AG09309 (cell line): ENCODE data around the gene LOC101059915.
"Not testable (repeated sequence)": the region's sequence is repeated elsewhere in the genome, so short reads cannot be mapped to it uniquely, and the experiment has no call there.

ENCODE experiments used
- DNase-seq: peaks from one replicate; pipeline ENCODE4 v3.0.0-alpha.2; 2010; ENCODE audit warnings: low read depth
- H3K4me3 ChIP-seq: 2 replicates; pipeline ENCODE4 v1.5.1; 2011; ENCODE audit warnings: mild to moderate bottlenecking, low read depth, low read length, moderate library complexity; ENCODE audit not compliant: control insufficient read depth
- TF ChIP-seq, protein P1 (sequence below): IDR thresholded peaks from 2 replicates; pipeline ENCODE4 v1.5.1; 2011; ENCODE audit warnings: mild to moderate bottlenecking, low read depth, low read length, inconsistent platforms; ENCODE audit not compliant: insufficient read depth, control insufficient read depth; ENCODE audit errors: missing control alignments

LOC101059915 gene

DNA sequence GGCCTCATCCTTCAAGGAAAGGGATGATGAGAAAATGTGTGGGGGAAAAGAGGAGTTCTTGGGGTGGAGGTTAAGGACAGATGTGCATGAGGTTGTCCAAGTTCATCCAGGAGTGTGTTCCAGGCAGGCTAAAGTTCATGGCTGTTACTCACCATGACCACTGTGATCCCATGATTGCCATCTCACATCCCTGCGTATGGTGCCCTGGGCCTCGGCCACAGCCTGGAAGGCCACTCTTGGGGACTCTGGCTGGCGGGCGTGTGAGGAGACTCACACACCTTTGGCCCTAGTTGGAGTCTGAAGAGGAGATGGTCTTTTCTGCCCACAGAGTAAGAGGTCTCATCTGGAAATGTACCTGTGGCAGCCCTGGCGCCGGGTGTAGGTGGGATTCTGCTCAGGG is 7.4 kb upstream of the LOC101059915 start:
- TF ChIP-seq, protein P1, sequence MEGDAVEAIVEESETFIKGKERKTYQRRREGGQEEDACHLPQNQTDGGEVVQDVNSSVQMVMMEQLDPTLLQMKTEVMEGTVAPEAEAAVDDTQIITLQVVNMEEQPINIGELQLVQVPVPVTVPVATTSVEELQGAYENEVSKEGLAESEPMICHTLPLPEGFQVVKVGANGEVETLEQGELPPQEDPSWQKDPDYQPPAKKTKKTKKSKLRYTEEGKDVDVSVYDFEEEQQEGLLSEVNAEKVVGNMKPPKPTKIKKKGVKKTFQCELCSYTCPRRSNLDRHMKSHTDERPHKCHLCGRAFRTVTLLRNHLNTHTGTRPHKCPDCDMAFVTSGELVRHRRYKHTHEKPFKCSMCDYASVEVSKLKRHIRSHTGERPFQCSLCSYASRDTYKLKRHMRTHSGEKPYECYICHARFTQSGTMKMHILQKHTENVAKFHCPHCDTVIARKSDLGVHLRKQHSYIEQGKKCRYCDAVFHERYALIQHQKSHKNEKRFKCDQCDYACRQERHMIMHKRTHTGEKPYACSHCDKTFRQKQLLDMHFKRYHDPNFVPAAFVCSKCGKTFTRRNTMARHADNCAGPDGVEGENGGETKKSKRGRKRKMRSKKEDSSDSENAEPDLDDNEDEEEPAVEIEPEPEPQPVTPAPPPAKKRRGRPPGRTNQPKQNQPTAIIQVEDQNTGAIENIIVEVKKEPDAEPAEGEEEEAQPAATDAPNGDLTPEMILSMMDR = no peak
- DNase-seq = no peak

DNA sequence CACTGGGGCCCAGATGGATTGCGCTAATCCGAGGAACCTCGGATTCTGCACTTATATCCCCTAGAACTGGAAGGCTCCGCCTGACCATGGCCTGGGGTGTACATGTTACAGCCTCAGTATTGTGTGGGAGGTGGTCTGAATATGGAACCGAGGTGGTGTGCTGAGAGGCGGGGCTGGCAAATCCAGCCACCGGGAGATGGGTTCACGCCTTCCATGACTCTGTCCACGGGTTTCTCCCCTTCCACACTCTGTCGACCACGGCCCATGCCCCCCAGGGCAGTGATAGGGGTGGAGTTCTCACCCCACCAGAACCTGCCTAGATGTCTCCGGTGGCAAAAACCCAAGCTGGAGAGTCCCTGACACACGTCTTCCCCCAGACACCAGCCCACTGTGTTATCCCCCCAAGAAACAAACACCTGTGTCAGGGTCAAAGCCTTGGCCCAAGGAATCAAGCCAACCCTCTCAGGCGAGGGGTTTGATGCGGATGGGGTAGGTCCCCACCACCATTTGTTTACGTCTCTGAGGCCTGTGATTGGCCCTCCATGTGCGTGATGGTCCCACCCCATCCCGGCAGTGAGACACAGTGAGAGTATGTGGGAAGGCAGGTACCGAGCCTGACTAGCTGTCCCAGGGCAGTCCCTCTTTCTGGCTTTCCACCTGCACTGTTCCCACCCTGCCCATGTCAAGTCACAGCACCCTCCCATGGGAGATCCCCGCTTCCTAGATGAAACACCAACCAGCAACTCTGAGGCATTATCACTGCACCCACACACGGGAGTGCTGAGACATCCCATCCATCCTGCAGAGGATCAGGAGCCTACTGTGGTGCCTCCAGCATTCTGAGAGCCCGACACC is 6.6 kb upstream of the LOC101059915 start:
- no peak overlapping the region for H3K4me3 ChIP-seq
- TF ChIP-seq, protein P1 = no peak
- DNase-seq = no peak

More for the DNA sequence above, 7.4 kb upstream of the LOC101059915 start:
- H3K4me3 ChIP-seq = no peak overlapping the region

- TF ChIP-seq, protein P1 = no peak
- no peak for DNase-seq
- H3K4me3 ChIP-seq = no peak overlapping the region
Observed at GRCh38 chrX:71661919-71662318, 5.4 kb upstream of the LOC101059915 start.

DNA sequence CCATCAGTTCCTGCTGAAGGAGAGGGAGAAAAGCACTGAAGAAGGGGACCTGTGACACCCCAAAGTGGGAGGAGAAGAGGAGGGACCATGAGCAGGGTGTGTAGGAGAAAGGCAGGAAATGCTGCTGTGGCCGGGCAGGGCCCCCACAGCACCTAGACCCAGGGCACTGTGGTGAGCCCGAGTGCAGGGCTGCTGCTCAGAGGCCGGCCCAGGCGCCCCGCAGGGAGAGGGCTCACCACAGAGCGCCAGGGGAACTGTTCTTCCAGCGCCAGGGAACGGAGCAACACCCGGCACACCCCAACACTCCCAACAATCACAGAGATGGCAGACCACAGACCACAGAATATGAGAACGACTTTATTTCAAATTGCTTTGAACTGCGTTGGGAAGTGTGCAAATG is 4.7 kb upstream of the LOC101059915 start:
- not testable (repeated sequence) for H3K4me3 ChIP-seq

DNA sequence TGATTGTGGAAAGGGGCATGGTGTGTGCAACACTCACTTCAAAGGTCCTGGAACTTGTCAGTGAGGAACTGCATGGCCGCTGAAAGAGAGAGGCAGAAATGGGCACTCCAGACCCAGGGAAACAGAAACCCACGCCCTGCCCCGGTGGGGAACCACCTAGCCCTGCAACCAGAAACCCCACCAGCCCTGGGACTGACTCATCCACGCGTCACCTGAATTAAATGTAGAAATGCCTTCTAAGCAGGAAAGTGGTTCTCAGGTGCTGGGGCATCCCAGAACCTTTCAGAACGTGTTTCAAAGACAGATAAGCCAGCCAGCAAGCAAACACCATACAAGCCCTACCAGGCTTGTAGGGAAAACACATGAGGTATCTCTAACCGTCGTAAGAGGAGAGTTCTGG is 4.1 kb upstream of the LOC101059915 start:
- DNase-seq, H3K4me3 ChIP-seq: not testable (repeated sequence)

More for the DNA sequence above, 4.7 kb upstream of the LOC101059915 start:
- not testable (repeated sequence) for DNase-seq

- TF ChIP-seq, protein P1 = peak; percentile 19
- H3K4me3 ChIP-seq, DNase-seq: not testable (repeated sequence)
Observed at GRCh38 chrX:71664202-71664601, 3.1 kb upstream of the LOC101059915 start.

DNA sequence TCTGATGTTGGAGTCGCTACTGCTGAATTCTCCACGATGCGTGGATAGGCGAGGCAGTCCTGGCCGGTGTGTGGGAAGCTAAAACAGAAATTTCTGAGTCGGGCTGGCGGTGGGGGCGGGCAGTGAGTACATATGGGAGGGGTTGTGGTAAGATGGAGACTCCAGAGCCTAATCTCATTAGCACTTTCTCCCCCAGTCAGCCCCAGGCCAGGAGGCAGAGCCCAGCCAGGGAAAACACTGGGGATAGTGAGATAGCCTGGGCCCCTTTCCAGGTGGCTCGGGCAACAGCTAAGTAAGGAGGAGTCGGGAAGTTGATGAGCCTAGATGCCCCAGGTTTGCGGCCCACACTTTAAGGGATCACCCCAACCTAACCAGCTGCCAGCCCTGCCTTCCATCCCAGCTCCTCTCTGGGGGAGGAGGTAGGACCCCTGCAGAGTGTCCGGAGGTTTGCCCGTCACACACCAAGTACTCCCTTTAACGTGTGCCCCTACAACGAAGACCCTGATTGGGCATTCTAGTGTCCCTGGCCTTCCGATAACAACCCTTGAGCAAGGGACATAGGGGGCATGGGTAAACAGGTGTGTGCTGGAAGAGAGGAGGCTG is 2.4 kb upstream of the LOC101059915 start:
- no peak for DNase-seq
- TF ChIP-seq, protein P1 = no peak
- no peak overlapping the region for H3K4me3 ChIP-seq
